AML-193 (cell line): Measurements from ENCODE around the gene AFAP1.
A peak's percentile ranks its signal among the peaks of the same experiment; 100 is the strongest.

Source experiments
- DNase-seq, 2 experiments: peaks; one replicate each; lab custom pipeline; 2025; lab: John Stamatoyannopoulos, UW

Gene AFAP1

DNA sequence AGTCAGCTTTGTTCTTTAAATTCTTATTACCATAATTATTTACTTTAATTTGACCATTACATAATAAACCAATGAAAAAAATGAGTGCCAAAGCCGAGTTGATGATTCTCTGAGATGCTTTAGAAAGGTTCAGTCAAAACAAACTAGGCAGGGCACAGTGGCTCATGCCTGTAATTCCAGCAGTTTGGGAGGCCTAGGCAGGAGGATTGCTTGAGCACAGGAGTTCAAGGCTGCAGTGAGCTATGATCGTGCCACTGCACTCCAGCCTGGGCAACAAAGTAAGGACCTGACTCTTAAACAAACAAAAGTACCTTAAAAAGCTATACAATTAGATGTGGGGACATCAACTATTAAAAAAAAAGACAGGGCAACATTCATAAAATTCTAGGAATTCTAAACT, 75.0 kb downstream of the AFAP1 start:
- no peak for DNase-seq

DNA sequence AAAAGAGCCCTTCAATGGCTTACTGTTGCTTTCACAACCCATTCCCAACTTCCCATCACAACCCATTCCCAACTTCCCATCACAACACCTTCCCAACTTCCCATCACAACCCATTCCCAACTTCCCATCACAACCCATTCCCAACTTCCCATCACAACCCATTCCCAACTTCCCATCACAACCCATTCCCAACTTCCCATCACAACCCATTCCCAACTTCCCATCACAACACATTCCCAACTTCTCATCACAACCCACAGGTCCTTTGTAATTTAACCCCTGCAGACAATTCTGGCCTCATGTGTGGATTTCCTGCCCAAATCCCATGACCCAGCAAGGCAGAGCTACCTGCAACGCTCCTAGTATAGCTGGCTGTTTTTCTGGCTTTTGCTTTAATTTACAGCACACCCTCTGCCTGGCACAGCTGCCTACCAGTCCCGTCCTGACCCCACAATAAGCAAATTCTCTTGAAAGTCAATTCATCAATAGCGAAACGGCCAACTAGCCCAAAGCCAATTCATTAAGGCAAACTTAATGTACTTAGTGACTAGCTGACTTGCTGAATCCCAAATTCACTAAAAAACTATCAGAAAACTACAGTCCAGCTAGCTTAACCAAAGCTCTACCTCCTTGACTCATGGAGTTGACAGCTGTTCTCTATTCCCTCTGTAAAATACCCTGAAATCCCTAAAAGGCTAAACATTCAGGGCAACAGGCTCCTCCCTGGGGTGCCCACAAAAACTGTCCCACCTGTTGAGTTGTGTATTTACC, 75.6 kb downstream of the AFAP1 start:
- DNase-seq, result no peak

DNA sequence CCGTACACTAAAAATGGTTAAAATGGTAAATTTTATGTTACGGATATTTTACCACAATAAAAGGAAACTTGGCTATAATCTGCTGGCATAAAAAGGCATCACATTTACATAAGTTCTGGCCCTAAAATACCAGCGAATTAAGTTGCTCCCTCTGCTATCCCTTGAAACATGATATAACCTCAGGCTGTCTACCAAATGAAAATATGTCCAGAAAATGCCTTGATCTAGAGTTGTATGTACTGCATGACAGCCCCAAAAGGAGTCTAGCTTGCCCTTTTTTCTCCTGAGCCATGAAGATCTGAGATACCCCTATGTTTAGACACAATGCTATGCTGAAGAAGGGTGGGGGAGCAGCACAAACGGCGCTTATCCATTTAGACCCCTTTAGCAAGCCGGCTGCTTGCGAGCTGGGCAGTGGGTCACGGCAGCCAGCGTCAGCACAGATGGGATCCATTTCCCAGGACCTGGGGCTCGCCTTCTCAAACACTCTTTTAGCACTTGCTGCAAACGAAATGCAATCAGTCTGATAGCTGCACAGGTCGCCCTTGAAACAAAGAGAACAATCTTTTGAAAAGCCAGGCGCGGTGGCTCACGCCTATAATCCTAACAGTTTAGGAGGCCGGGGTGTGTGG, 77.0 kb downstream of the AFAP1 start:
- no peak for DNase-seq

DNA sequence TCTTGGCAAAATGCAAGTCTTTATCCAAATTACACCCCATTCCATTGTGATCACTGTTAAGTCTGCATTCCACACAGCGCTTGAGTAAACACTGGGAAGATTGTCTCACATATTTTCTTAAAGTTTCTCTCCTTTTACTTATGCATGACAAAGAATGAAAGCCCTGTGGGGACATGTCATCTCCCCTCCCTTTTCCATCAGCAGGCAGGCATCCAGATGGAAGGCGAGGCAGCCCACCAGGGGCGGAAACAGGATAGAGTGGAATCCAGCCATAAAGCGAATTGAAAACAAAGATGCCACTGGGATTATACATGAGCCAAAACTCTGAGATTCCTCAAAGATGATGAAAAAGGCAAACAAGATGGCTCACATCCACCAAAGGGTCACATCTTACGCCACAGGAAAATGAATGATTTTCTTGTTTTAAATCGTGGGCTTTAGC, 78.2 kb downstream of the AFAP1 start:
- no peak for DNase-seq

DNA sequence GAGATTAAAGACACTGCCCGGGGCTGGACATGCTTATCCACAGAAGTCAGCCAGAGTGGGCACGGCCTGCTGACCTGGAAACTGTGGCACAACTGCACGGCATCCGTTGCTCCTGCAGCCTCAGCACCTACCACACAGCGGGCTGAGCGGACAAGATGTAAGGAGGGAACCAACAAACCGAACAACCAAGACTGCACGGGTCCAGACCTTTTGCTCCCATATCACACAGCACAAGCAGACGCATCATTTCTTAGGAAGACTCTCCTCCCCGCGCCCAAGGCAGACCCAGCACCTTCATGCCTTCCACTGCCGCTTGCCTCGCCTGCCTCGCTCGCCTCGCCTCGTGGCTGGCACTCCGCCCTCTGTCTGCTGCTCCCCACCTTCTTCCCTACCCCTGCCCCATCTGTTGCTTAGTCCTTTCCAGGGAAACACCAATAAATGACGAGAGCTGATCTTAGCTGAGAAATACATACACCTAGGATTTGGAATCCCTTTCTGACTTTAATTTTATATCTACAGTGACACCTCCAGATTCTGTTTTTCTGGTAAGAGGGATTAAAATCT, 79.0 kb downstream of the AFAP1 start:
- no peak for DNase-seq

DNA sequence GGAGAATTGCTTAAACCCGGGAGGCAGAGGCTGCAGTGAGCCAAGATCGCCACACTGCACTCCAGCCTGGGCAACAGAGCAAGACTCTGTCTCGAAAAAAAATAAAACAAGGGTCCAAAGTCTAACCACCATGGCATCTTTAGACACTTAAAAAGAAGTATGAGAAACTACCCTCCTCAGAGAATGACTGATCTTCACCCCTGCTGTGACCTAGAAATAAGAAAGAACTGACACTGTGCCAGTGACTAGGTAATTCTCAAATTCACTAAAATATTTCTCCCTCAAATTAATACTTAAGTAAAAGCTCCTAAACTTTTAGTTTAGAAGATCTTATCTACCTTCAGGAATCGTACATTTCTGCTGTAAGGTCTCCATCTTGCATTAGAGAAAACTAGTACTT, 80.3 kb downstream of the AFAP1 start:
- no peak for DNase-seq

DNA sequence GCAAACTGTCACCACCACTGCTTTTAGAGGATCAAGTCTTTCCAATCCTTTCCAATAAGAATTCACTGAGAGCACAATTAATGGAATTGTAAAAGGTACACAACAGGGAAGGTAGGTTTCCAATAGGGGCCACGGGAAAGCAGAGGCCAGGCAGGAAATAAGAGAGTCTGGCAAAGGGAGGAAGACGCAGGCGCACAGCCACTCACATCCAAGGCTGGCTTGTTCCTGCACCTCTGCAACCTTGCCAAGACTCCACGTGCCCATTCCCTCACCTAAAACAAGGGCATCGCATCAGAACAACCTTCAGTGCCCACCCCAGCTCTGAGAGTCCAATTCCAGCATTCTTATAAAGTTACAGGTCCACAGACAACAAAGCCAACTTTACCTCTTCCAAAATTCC, 81.2 kb downstream of the AFAP1 start:
- DNase-seq, result no peak

DNA sequence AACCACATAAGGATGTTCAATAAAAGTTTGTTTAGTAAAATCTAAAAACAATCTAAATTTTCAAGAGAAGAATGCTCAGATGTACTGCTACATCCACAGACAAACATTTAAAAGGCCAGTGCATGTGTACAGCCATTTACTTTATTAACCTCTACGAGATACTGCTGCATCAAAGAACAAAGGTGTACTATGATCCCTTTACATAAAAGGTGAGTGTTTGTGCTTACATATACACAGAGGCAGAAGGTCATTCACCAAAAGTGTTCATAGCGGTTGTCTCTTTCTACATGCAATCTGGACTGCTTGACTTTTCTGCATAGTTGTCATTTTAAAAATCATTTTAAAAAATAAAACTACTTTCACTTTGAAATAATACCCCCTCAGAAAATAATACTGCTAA, 81.7 kb downstream of the AFAP1 start:
- no peak for DNase-seq

DNA sequence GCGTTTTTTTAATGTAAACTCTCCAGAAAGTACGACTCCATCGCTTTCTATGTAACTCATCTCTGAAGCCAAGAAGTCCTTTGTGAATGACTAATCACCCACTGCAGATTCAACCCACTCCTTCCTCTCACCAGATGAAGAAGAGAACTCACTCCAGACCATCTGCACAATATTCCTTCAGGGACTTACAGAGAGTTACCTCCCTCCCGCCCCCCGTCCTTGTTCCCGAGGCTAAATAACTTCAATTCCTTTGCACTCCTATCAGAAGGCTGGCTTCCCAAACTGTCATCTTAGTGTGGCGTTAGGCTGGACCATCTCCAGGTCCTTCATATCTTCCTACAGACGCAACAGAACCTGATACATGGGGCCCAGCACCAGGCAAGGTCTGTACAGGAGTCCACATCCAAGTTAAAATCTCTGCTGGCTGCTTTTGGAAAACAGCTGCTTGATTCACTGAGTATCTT, 82.4 kb downstream of the AFAP1 start:
- no peak for DNase-seq

DNA sequence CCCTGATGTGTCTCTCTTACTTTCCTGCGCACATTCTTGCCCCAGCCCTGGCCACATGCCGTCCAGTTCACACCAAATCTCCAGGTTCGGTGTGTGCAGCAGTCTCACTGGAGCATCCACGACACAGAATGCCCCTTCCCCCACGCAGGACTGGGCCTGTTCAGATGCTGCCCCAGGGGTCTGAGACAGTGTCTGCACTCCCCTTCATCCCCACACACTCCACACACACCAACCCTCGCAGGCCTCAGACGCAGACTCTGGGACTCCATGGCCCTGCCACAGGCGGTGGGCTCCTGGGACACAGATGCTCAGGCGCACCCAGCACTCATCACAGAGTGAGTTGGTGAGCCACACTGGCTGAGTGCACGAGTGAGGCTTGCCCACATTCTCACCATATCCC, 83.9 kb downstream of the AFAP1 start:
- no peak for DNase-seq

DNA sequence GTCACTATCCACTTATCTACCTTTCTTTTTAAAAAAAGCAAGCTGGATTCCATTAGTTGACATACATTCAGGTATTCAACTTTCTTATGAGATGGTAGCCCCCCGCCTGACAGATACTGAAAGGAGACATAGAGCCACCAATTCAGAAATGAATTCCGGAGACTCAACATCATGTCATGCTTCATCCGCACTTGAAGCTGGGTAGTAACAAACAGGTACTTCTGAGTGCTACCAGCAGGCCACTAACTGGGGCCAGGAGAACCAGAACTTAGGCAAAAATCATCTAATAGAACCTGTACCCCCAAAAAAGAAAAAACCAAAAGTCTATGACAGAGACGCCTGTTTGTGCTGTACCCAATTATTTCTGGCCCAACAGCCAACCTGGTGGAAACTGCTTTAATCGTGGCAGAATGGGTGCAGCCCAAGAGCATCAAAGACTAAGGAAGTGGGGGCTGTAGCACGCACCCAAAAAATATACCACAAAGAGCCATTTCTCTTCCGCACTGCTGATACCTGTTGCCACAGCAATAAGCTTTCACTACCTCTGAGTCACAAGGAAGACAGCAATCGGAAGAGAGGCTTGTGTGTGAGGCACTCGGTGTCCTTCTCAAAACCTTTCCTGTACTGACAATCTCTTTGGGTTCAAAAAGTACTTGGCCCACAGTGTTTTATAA, 84.8 kb downstream of the AFAP1 start:
- no peak for DNase-seq

DNA sequence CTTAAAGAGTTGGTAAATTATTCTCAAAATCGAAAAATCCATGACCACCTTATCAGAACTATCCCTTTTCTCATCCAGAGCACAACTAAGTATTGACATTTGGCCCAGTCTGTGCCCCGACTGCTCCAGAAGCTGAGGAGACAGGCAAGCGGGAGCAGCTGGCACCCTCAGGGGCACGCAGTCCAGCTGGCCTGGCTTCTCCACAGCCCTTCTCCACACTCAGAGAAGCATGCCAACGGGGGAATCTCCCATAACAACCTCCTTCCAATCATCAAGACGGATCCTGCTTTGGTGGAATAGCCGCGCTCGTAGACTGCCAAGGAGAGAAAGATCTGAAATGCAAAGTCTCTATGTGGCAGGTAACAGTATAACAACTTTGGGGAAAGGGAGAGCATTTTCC, 85.4 kb downstream of the AFAP1 start:
- DNase-seq, result no peak

DNA sequence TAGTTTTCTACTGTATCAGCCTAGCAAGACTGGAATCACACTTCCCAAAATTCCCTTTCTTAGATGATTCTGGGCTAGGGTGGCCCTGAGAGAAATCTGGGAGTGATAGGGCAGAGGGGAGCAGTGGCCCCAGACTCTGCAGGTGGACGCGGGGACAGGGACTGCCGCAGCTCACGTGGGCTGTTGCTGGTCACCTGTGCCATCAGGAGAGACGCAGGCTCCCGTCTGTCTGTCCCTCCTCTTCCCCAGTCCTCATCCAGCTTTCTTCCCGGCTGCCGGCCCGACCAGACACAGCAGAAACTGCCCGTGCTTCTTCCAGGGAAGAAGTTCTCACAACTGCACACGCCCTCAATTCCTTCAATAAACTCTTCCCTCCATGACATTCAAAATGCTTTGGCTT, 86.4 kb downstream of the AFAP1 start:
- DNase-seq, result no peak

DNA sequence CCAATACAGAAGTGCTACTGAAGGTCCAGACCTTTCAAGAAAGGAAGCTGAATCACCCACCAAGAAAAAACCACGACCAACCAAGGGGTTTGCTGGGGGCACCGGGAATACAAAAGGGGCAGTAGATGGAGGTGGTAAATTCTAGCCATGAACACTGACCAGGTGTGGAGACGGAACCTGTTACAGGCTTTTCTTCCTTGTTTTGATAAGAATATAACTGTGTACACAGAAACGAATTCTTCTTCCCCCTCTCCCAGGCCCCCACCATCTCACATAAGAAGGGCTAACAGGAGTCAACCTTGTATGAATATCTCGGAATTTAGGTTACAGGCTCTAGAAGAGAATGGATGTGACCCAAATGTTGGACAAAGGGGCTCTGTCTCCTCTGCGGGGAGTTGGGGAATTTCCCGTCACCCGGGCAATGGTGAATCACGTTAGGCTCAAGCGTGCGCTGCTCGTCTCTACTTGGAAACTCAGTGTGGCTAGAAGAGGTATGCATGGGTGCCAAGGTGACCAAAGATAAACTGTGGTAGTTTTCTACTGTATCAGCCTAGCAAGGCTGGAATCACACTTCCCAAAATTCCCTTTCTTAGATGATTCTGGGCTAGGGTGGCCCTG, 87.0 kb downstream of the AFAP1 start:
- no peak for DNase-seq

DNA sequence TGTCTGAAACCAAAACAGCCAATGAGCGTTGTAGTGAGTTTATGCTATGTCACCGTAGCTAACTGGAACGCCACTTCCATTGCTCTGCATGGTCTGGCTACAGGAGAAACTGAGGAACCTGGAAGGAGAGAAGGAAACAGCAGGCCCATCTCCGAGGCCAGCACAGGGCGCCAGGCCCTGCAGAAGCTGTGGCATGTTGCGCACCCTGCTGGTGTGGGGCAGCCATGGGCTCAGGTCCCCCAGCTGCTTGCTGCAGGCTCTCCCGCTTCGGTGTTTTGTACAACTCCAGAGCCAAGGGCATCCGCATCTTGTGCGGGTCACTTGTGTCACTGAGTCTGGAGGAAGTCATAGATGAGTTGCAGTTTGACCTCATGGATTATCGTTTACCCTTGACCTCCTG, 89.2 kb downstream of the AFAP1 start:
- DNase-seq, result peak in 1 of 2 experiments; percentile 8

DNA sequence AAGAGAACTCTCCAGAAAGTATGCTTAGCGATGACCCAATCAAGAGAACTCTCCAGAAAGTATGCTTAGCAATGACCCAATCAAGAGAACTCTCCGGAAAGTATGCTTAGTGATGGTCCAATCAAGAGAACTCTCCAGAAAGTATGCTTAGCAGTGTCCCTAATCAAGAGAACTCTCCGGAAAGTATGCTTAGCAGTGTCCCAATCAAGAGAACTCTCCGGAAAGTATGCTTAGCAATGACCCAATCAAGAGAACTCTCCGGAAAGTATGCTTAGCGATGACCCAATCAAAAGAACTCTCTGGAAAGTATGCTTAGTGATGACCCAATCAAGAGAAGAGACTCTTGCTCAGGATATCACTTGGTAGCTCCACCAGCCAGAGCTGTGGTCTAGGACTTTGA, 92.5 kb downstream of the AFAP1 start:
- DNase-seq, result no peak

DNA sequence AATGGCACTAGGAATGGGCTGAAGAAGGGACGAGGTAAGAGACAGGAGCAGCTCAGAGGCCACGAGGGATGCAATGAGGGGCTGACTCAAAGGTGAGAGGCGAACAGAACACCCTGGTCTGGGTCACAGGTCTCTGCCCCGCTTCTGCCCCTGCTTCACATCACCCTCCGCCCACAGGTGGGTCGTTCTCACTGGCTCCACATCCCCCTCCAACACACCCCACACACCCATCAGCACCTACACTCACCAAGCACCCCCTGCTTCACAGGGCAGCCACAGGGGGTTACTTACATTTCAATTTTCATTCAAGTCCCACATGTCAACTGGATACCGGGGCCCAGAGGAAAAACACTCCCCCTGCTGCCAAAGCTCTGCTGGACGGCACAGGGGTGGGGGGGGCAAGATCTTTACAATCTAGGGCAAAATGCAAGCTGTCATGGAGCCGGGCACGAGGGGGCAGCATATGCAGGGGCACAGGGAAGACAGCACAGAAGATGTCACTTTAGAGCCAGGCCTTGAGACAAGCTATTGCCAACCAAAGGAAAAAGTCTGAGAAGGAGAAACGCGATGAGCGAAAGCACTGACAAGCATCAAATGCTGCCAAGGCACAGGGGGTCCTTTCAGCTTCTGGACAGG, 94.0 kb downstream of the AFAP1 start:
- no peak for DNase-seq

DNA sequence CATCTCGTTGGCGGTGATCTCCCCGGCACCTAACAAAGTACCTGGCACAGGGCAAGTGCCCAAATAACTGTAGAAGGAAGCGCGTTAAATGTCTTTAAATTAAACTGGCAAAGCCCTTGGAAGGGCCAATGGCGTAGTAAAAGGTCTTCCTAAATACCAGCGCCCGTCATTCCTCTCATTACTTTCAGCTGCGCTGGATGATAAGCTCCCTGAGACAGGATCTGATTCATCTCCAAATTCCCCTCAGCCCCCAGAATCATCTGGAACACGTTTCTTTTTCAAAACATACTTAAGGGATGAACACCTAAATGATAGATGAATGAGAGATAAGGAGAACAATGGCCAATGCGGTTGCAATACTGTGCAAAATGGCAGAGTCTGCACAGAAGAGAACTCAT, 95.1 kb downstream of the AFAP1 start:
- DNase-seq, result no peak

DNA sequence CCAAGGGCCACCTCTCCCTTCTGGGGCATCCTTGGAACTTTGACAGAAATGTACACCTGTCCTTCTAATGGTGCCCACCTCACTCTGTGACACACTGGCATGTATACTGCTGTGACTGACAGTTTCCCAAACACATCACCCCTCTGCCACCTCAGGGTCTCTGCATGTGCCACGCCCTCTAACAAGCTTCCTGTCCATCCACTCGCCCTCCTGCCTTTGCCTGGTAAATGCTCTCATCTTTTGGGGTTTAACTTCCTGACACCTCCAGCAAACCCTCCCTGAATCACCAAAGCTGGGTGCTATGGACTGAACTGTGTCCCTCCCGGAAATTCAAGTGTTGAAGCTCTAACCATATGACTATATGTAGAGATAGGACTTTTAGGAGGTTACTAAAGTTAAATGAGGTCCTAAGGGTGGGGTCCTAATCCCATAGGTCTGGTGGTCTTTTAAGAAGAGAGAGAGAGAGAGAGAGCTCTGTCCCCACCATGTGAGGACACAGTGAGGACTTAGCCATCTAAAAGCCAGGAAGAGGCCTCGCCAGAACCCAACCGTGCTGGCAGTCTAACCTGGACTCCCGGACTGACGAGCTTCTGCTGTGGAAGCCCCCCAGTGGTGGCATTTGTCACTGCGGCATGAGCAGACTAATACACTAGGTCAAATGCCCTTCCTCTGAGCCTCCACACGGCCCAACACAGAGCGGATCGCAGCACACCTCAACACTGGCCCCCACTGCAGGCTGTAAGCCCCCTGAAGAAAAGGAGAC, 95.6 kb downstream of the AFAP1 start:
- peak; percentile 12 to 22 for DNase-seq

DNA sequence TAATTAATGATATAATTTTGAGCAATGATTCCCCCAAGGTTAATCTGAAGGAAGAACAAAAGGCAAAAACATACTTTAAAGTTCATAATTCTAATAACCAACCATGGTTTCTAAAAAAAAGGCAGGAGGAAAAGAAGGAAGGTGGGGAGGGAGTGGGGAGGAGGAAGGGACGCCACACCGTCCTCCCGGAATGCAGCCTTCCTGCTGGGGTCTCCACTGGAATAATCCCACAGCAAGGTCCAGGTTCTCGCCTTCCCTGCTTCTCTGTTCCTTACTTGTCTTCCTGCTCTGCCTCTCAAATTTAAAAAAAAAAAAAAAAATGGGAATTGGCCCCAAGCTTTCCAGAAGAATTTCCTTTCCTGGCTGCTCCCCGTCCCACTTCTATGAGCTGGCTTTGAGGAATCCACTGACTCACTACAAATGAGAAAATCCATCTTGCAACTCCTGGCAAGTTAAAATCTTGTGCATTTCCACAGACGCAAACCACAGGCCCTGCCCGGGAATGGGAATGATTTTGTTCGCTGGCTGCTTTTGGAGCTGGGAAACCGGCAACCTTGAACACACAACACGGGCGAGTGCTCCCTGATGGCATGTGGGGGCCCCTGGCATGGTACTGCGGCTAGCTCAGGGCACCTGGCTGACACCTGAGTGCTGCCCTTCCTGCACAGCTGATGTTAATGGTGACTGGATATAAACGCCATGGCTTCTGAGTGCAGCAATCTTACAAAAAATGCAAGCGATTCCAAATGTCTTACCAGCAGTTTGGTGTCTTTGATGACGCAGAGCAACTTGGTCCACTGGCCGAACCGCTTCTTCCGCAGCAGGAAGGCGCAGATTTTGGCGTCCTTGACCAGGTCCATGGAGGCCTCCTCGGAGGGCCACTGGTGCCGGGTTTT, 97.0 kb downstream of the AFAP1 start:
- DNase-seq, result no peak
